Activated effector memory CD4-positive, alpha-beta T cell treated with anti-CD3 and anti-CD28 coated beads, Interleukin-2, amount 50 U/mL, for 16 hours (primary cell): ENCODE data around the gene RNF103.
"Not testable (repeated sequence)": the region's sequence is repeated elsewhere in the genome, so short reads cannot be mapped to it uniquely, and the experiment has no call there.

Source experiments
- DNase-seq: peaks from one replicate; pipeline ENCODE4 v3.0.0-alpha.2; 2020

Gene RNF103

DNA sequence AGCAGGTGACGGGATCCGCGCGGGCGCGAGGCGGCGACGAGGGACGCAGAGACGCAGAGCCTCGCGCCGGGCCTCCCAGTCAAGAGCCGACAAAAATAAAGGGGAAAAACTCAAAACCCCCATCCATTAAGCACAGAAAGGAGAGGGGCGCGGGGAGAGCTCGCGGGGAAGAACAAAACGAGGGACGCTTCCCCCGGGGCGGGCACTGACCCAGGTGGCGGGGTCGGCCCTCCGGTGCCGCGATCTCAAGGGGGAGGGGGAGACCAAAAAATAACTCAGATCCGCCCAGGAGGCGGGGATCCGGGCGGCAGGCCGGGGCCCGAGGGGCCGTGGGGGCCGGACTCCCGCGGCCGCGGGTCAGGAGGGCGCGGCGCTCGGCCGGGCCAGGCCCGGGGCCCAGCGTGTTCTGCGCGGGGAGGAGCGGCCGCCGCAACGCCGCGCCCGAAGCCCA lies 597 bp downstream of the RNF103 start:
- peak; percentile 81 for DNase-seq

- peak; percentile 70 for DNase-seq
Measured at GRCh38 chr2:86622519-86623042, 1.1 kb downstream of the RNF103 start.

GRCh38 chr2:86621280-86621943 lies 2.3 kb downstream of the RNF103 start:
- no peak for DNase-seq

DNA sequence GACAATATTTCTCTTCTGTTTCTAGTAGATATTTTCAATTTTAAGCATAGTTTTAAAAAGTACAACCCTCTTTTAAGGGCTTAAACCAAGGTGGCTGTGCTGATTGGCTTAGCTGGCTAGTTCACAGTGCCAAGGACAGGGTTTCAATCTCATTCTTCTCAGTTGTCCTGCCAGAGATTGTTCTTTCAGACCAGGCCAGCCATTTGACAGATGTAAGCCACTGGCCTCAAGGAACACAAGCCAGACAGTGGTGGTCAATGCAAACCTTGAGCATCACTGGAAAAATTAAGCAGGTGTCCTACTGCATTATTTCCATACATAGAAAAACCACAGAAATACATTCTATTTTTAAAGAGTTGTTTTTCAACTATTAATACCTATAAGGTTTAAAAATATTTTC lies 5.9 kb downstream of the RNF103 start:
- DNase-seq, result no peak

GRCh38 chr2:86617153-86617552 lies 6.5 kb downstream of the RNF103 start:
- no peak for DNase-seq

- no peak for DNase-seq
Measured at GRCh38 chr2:86616502-86616901, 7.2 kb downstream of the RNF103 start.

- DNase-seq, result no peak
Measured at GRCh38 chr2:86615596-86615995, 8.1 kb downstream of the RNF103 start.

- no peak for DNase-seq
Measured at GRCh38 chr2:86613515-86613914, 10.2 kb downstream of the RNF103 start.

GRCh38 chr2:86610871-86611270 lies 12.8 kb downstream of the RNF103 start:
- no peak for DNase-seq

DNA sequence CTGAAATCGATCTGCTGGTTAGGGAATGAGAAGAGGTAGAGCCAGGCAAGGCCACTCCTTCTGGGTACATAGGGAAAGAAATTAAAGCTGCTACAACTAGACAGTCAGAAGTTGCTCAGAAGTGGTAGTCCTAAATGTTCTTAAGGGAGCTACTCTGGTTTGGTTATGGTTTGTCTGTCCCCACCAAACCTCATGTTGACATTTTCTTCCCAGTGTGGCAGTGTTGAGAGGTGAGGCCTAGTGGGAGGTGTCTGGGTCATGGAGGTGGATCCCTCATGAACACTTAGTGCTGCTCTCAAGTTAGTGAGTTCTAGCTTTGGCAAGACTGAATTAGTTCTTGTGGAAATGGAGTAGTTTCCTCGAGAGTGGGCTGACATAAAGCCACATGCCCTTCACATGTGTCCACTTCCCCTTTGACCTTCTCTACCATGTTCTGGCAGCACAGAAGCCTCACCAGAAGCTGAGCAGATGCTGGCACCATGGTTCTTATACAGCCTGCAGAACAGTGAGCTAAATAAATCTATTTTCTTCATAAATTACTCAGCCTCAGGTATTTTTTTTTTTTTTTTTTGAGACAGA lies 14.7 kb downstream of the RNF103 start:
- DNase-seq, result no peak

DNA sequence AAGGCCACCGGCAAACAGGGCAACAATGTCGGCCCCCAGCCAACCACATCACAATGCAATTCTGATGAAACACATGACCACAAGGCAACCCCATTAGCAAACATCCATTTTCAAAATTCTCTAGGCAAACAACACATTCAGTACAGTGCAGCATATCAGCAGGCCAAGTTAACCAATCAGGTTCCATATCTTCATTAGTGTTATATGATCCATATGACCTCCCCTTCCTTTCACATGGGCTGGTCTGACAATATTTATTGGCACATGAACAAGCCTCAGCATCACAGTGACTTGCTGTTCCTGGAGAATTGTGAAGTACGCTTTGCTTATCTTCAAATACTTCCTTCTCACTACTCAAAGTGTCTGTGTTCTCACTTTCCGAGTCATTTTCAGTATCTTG lies 19.8 kb downstream of the RNF103 start:
- DNase-seq, result no peak

DNA sequence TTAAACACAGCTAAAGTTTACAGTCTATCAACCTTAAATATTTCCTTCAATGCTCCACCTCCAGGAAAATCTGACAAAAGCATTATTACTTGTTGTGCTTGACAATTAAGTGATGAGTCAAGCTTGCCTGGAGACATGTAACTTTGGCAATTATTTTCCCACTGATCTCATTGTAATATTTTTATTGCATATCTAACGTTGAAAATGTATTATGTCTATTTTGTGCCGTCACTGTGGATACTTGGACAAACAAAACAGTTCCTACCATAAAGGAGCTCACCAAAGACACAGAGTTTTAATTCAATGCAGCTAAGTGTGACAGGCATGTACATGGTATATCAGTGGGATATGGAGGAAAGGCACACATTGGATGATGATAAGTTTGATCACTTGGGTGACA lies 24.7 kb downstream of the RNF103 start:
- DNase-seq, result no peak

DNA sequence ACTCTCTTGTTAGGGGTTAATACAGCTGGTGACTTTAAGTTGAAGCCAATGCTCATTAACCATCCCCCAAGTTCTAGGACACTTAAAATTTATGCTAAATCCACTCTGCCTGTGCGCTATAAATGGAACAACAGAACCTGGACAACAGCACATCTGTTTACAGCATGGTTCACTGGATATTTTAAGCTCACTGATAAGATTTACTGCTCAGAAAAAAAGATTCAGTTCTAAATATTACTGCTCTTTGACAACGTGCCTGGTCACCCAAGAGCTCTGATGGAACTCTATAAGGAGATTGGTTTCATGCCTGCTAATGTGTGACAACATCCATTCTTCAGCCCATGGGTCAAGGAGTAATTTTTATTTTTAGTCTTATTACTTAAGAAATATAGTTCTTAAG lies 27.5 kb downstream of the RNF103 start:
- no peak for DNase-seq

DNA sequence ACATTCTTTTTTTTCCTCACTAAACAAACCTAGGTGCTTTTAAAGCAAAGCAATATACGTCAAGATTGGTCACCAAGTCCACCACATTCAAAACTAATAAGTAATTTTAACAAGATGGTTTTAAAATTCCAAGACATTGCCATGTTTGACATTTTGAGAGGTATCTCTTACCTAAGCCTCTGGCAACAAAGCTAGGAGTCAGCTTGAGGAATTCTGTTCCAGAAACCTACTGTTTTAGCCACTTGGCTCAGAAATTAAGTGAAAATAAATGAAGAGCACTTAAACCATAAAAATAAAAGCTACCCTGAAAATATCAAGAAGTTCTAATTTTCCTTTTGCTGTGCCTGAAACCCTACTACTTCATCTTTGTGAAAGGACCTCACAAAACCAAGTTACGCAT lies 30.4 kb downstream of the RNF103 start:
- DNase-seq, result no peak

DNA sequence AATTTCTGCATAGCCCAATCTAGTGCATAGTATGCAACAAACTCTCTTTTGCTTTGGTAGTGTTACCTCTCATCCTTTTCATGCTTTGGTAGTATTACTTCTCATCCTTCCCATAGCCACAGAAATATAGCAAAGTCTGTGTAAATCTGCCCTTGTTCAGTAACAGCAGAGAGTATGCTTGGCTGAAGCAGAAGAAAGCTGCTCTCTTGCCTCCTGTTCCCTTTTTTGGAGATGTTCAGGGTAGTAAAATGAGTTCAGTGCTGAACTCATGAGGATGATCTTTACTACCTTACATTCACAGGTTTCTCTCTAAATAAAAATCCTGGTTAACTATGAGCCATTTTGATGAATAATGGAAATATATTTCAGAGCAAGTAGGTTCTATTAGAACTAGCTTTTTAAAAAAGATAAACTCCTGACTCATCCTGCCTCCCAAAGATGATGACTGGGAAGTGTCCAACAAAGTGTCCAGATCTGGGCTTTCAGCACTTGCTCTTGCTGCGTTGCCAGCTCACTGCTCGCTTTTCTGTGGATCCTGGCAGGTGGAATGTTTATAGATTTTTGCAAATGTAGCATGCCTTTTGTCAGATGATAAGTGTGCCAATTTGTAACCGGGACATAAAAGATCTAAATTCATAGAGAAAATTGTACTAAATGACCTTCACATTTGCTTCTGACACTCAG lies 31.0 kb downstream of the RNF103 start:
- DNase-seq, result no peak

DNA sequence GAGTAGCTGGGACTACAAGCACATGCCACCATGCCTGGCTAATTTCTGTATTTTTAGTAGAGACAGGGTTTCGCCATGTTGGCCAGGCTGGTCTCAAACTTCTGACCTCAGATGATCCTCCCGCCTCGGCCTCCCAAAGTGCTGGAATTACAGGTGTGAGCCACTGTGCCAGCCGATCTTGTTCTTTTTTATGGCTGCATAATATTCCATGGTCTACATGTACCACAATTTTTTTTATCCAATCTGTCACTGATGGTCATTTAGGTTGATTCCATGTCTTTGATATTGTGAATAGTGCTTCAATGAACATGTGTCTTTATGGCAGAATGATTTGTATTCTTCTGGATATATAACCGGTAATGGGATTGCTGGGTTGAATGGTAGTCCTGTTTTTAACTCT lies 34.0 kb downstream of the RNF103 start:
- DNase-seq, result not testable (repeated sequence)

DNA sequence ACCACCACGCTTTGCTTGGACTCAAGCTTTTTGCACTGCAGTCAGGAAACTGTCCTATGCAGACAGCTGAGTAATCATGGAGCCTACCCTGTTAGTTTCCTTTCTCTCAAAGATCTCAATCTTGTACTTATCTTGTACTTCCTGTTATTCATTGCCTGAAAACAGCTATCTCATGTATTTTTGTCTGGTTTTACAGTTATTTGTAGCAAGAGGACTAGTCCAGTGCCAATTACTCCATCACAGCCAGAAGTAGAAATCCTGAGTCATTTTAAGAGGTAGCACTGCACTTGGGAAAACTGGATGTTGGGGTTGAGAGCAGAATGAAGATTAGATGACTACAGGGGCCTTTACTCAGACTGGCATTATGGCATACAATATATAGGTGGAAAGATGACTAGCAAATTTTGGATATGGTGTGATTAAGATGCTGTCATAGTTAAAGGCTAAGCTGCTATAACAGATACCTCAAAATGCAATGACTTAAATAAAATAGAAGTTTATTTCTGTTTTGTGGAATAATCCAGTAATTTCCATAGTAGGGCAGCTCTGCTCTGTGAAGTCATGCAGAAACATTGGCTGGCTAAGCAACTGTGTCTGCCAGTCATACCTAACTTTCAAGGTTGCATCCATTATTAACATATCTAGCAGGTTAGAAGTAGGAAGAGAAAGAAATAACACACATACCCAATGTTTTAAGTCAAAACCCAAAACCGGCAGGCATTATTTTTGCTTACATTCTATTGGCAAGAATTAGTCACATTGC lies 39.3 kb downstream of the RNF103 start:
- DNase-seq, result no peak

DNA sequence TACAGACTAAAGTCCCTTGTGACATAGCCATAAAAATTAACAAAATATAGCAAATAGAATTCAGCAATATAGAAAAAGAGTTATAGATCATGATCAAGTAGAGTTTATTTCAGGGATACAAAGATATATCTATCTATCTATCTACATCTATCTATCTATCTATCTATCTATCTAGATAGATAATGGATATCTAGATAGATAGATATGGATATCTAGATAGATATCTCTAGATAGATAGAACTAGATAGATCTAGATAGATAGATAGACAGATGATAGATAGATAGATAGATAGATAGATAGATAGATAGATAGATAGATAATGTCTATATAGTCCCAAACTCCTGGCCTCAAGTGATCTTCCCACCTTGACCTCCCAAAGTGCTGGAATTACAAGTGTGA lies 43.1 kb downstream of the RNF103 start:
- DNase-seq, result no peak

- DNase-seq, result no peak
Measured at GRCh38 chr2:86577817-86578456, 45.7 kb downstream of the RNF103 start.

DNA sequence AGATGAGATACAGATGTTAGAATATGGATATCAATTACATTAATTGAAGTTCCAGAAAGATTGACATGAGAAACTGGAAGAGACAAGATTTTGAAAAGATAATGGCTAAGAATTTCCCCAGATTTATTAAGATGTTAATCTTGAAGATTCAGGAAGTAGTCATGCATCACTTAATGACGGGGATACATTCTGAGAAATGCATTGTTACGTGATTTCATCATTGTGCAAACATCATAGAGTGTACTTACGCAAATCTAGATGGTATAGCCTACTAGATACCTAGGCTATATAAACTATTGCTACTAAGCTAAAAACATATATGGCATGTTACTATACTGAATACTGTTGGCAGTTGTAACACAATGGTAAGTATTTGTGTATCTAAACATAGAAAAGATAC lies 53.6 kb downstream of the RNF103 start:
- DNase-seq, result no peak

- no peak for DNase-seq
Measured at GRCh38 chr2:86566821-86567190, 56.9 kb downstream of the RNF103 start.

DNA sequence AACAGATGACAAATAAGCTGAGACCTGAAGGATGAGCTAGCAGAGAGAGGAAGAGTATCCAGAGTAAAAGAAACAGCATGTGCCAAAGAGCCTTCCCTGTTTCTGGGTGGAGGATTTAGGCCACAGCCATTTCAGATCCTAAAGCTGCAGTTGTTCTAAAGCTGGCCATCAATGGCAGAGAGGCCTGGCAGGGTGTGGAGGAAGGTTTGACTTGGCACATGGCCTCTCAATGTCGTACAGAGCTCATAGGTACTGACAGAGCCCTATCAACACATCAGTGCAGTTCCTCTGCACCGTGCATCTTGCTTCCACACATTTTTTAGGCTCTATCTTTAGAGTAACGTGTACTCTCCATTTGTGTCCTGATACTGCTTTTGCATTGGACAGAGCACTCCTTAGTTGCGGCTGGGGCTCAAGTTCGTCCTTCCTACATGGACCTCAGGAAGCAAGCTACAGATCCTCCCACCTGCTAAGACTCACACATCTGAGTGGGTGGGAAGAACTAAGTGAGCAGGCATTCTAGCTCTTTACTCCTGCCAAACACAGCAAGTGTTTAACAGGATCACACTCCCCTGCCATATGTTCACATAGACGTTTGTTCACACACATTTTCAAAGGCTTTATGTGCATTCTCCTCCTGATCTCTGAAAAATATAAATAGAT lies 57.4 kb downstream of the RNF103 start:
- no peak for DNase-seq
